GM18526 (cell line): Measurements from ENCODE around the gene SCAF1.

Source experiments
- POLR2A ChIP-seq: IDR thresholded peaks from 3 replicates; pipeline ENCODE4 v1.6.1; 2011; ENCODE audit not compliant: insufficient read length; ENCODE audit errors: extremely low read depth

The SCAF1 gene

DNA sequence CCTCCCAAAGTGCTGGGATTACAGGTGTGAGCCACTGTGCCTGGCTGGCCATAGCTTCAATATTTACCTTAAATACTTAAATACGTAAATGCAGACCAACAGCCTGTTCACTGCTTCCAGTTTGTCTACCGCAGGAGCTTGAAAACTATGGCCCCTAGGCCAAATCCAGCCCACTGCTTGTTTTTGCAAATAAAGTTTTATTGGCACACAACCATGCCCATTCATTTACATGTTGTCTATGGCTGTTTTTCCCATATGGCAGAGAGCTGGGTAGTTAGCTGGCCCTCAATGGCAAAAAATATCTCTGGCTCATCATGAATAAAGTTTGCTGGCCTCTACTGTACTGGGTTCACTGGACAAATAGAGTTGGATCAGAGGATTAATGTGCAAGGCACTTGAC, 39.2 kb upstream of the SCAF1 start:
- no peak for TF ChIP-seq POLR2A

- no peak for TF ChIP-seq POLR2A
Observed at GRCh38 chr19:49605605-49606004, 36.4 kb upstream of the SCAF1 start.

GRCh38 chr19:49609499-49610092, 32.4 kb upstream of the SCAF1 start:
- TF ChIP-seq POLR2A, result no peak

GRCh38 chr19:49613374-49613773, 28.6 kb upstream of the SCAF1 start:
- TF ChIP-seq POLR2A, result no peak

GRCh38 chr19:49614096-49614833, 27.7 kb upstream of the SCAF1 start:
- TF ChIP-seq POLR2A, result no peak

- TF ChIP-seq POLR2A, result no peak
Observed at GRCh38 chr19:49615861-49616260, 26.1 kb upstream of the SCAF1 start.

DNA sequence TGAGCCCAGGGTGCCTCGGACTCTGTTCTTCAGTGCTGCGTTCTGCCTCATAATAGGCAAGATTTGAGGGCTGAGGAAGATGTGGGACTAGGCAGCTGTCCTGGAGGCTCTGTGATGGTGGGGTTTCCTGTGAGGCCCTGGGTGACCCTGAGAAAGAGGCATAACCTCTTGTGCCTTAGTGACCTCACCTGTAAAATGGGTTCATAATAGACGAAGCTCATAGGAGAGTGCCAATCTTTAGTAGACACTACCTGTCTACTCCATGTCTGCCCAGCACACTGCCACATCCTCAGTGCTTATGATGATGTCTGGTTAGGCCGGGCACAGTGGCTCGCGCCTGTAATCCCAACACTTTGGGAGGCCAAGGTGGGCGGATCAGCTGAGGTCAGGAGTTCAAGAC, 25.5 kb upstream of the SCAF1 start:
- TF ChIP-seq POLR2A, result no peak

- no peak for TF ChIP-seq POLR2A
Observed at GRCh38 chr19:49616945-49617344, 25.1 kb upstream of the SCAF1 start.

GRCh38 chr19:49624967-49625910, 16.8 kb upstream of the SCAF1 start:
- TF ChIP-seq POLR2A, result no peak

DNA sequence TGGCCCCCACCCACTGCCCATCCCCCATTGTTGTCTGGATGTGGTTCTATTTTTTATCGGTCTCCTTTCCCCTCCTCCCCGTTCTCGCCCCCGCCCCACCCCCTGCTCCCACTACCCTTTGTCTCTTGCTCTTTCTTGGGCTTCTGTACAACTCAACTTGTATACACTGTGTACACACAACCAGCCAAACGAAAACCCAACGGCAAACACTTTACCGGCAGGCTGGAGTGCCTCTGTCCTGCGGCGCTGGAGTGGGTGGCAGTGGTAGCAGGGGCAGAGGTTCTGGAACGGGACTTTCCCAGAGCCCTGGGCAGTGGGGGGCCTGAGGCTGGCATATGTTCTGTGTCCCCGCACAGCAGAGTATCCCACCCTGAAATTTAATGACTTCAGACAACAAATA, 15.8 kb upstream of the SCAF1 start:
- no peak for TF ChIP-seq POLR2A

DNA sequence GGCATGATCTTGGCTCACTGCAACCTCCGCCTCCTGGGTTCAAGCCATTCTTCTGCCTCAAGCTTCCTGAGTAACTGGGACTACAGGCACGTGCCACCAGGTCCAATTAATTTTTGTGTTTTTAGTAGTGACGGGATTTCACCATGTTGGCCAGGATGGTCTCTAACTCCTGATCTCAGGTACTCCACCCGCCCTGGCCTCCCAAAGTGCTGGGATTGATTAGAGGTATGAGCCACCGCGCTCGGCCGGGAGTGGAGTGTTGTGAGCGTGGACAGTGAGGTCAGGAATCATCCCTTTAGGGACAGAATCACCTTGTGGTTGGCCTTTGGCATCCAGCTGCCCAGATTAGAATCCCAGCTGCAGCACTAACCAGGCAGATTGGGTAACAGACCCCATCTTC, 12.3 kb upstream of the SCAF1 start:
- TF ChIP-seq POLR2A, result no peak

DNA sequence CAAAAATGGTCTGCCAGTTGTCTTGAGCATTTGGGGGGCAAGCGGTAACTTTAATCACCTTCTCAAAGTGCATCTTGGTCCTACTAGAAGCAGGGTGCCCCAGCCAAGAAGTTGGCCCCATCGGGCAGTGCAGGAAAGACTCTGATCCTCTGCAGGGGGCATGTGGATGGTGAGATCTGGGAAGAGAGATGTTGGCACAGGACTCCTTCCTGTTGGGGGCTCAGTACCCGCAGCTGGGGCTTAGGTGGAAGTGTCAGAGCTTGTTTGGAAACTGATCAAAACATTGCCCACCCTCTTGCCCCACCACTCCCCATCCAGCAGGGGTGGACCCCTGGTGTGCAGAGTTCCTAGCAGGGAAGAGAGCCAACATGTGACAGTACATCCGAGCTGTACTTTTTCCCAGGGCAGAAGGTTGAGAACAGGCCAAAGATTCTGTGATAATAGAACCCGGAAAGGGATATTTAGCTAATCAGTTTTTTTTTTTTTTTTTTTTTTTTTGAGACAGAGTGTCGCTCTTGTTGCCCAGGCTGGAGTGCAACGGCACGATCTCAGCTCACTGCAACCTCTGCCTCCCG, 10.9 kb upstream of the SCAF1 start:
- TF ChIP-seq POLR2A, result no peak

DNA sequence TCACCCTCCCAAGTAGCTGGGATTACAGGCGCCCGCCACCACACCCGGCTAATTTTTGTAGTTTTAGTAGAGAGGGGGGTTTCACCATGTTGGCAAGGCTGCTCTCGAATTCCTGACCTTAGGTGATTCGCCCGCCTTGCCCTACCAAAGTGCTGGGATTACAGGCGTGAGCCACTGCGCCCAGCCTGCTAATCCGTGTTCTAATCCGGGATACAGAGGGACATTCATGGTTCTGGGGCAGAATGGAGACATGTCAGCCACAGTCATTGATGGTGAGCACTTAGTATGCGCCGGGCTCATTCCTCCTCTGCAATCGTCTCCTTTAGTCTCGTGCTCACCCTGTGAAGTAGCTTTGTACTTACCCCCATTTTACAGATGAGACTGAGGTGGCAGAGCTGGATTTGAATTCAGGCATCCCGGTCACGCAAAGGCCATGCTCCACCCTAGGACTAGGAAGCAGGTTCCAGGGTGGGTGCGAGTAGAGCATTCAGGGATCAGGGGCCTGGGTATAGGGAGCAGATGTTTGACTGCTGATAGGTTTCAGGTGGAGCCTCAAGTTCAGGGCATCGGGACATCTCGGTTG, 10.3 kb upstream of the SCAF1 start:
- TF ChIP-seq POLR2A, result no peak

- no peak for TF ChIP-seq POLR2A
Observed at GRCh38 chr19:49632576-49632975, 9.4 kb upstream of the SCAF1 start.
